CD4-positive, alpha-beta memory T cell (primary cell): ENCODE data around the gene GOLGA6L1. TPM values are rescaled to one million over a fixed set of nuclear protein-coding genes. Genes with fewer than 3 reads are reported as not detected.

Experiments used
- polyA plus RNA-seq, 2 donors: library from polyadenylated mRNA; unstranded; fragments of 300-500 nt; fragmentation: Illumina TruSeq; gene quantifications; one replicate each; pipeline ENCODE4 v1.2.3, GENCODE V29; 2021
- total RNA-seq, 2 experiments: library from RNA; stranded (reverse); gene quantifications; one replicate each; pipeline ENCODE4 v1.2.3, GENCODE V29; 2021

The GOLGA6L1 gene
- total and polyA plus RNA-seq, 4 experiments from 2014 or later = not detected

Other genes starting within 250 kb of the GOLGA6L1 start
- gene CYFIP1, start 156.5 kb downstream of the GOLGA6L1 start, total RNA-seq = 10 to 100 TPM; 19.3 to 21.5 TPM
- gene CYFIP1, start 156.5 kb downstream of the GOLGA6L1 start, polyA plus RNA-seq = 10 to 100 TPM; 10.8 to 13.6 TPM
- 10 to 100 TPM; 26.0 to 28.3 TPM for gene TUBGCP5, start 97.3 kb downstream of the GOLGA6L1 start, total RNA-seq
- gene TUBGCP5, start 97.3 kb downstream of the GOLGA6L1 start, polyA plus RNA-seq = 1 to 10 TPM; 5.5 to 9.8 TPM
- gene GOLGA6L26, start 197.4 kb upstream of the GOLGA6L1 start, total RNA-seq = not detected
- gene GOLGA6L26, start 197.4 kb upstream of the GOLGA6L1 start, polyA plus RNA-seq = not detected
- under 1 TPM; 0.30 to 0.35 TPM for gene GOLGA8S, start 217.9 kb upstream of the GOLGA6L1 start, total RNA-seq
- not detected for gene GOLGA8S, start 217.9 kb upstream of the GOLGA6L1 start, polyA plus RNA-seq